H1 (cell line): ENCODE measurements around the gene GOLGA7B. TPM values are rescaled to one million over a fixed set of nuclear protein-coding genes. Genes with fewer than 3 reads are reported as not detected.

Experiments
- CTCF ChIA-PET: fragments of 300-600 bp; sonication (Branson Sonifier 250); formaldehyde crosslinking; loops from one replicate; lab custom pipeline; 2021; ENCODE audit not compliant: partially characterized antibody; lab: Charles Lee
- POLR2A ChIA-PET: fragments of 300-600 bp; sonication (Branson Sonifier 250); formaldehyde crosslinking; loops from one replicate; lab custom pipeline; 2021; ENCODE audit warnings: inconsistent platforms; ENCODE audit not compliant: partially characterized antibody; lab: Charles Lee
- DNase-seq, 2 experiments: peaks; one replicate each; pipeline versions ENCODE4 v3.0.0 to v3.0.0-alpha.2; 2010 to 2022; ENCODE audit warnings: low spot score in 2 of 2, low read depth in 1 of 2, mixed read lengths in 1 of 2
- FAIRE-seq: peaks from 2 replicates; lab custom pipeline; 2011; peaks lifted over from hg19 to GRCh38; lab: Jason Lieb, UNC
- H2AFZ ChIP-seq: 2 replicates; pipeline ENCODE4 v1.8.1; 2012; ENCODE audit warnings: low read length, inconsistent platforms
- H2AK5ac ChIP-seq: 2 replicates; pipeline ENCODE4 v1.6.1; 2013; ENCODE audit warnings: low read depth, low read length
- H2BK120ac ChIP-seq: replicated peaks from 2 replicates; pipeline ENCODE3; 2013; ENCODE audit warnings: low read depth, low read length, inconsistent platforms
- H2BK12ac ChIP-seq: 2 replicates; pipeline ENCODE4 v1.6.1; 2013; ENCODE audit warnings: low read depth, low read length
- H2BK15ac ChIP-seq: 2 replicates; pipeline ENCODE4 v1.6.1; 2013; ENCODE audit warnings: low read length
- H2BK20ac ChIP-seq: 2 replicates; pipeline ENCODE4 v1.6.1; 2013; ENCODE audit warnings: low read length
- H2BK5ac ChIP-seq: 2 replicates; pipeline ENCODE4 v1.6.1; 2013; ENCODE audit warnings: low read depth, low read length
- H3K14ac ChIP-seq: 2 replicates; pipeline ENCODE4 v1.6.1; 2013; ENCODE audit warnings: inconsistent platforms; ENCODE audit not compliant: insufficient read length
- H3K18ac ChIP-seq: 2 replicates; pipeline ENCODE4 v1.6.1; 2013; ENCODE audit warnings: low read length; ENCODE audit errors: extremely low read depth
- H3K23ac ChIP-seq: 2 replicates; pipeline ENCODE4 v1.6.1; 2013; ENCODE audit warnings: inconsistent platforms; ENCODE audit not compliant: insufficient read length
- H3K23me2 ChIP-seq: 2 replicates; pipeline ENCODE4 v1.6.1; 2013; ENCODE audit warnings: low read depth, low read length
- H3K27ac ChIP-seq: 2 replicates; pipeline ENCODE4 v1.6.1; 2011; ENCODE audit warnings: low read depth, low read length, inconsistent platforms
- H3K27me3 ChIP-seq, 4 experiments: replicated peaks in 1 of 4; 1 replicate in 1 of 4; 2 replicates in 3 of 4; pipeline versions ENCODE4 v1.6.1 to v1.8.1; 2011 to 2013; ENCODE audit warnings: low read length in 3 of 4, mild to moderate bottlenecking in 3 of 4, inconsistent platforms in 2 of 4, mixed read lengths in 2 of 4, moderate library complexity in 1 of 4; ENCODE audit not compliant: control insufficient read depth in 3 of 4, insufficient read depth in 3 of 4; ENCODE audit errors: extremely low read depth in 1 of 4
- H3K36me3 ChIP-seq, 4 experiments: 2 replicates each; pipeline versions ENCODE4 v1.6.1 to v1.8.1; 2011 to 2013; ENCODE audit warnings: mild to moderate bottlenecking in 4 of 4, low read length in 3 of 4, moderate library complexity in 2 of 4, control low read depth in 1 of 4, inconsistent platforms in 1 of 4; ENCODE audit not compliant: insufficient read depth in 4 of 4, control insufficient read depth in 2 of 4
- H3K4ac ChIP-seq: replicated peaks from 2 replicates; pipeline ENCODE3; 2013; ENCODE audit warnings: low read length, low read depth, mixed read lengths, inconsistent platforms; ENCODE audit not compliant: insufficient read length
- H3K4me1 ChIP-seq, 4 experiments: replicated peaks in 1 of 4; 1 replicate in 1 of 4; 2 replicates in 3 of 4; pipeline versions ENCODE4 v1.6.1 to v1.8.1; 2011 to 2013; ENCODE audit warnings: low read length in 3 of 4, inconsistent platforms in 2 of 4, mixed read lengths in 1 of 4; ENCODE audit not compliant: insufficient read depth in 4 of 4, control insufficient read depth in 3 of 4
- H3K4me2 ChIP-seq, 2 experiments: 2 replicates each; pipeline versions ENCODE4 v1.6.1 to v1.8.1; 2011 to 2013; ENCODE audit warnings: low read depth in 2 of 2, low read length in 2 of 2, control low read depth in 1 of 2, inconsistent platforms in 1 of 2, mild to moderate bottlenecking in 1 of 2; ENCODE audit not compliant: insufficient read depth in 1 of 2
- H3K4me3 ChIP-seq, 4 experiments: fragments of 200-600, 300-600 bp in 1 of 4; sonication (generic), shearing (Covaris generic), sonication (Bioruptor Twin) in 1 of 4; 2 replicates each; pipeline versions ENCODE4 v1.5.1 to v1.8.1; 2011 to 2016; ENCODE audit warnings: low read length in 4 of 4, low read depth in 3 of 4, control low read depth in 2 of 4, inconsistent platforms in 2 of 4, mild to moderate bottlenecking in 2 of 4, mixed read lengths in 1 of 4, moderate library complexity in 1 of 4; ENCODE audit not compliant: insufficient read depth in 2 of 4; ENCODE audit errors: extremely low read depth in 1 of 4
- H3K56ac ChIP-seq: replicated peaks from 2 replicates; pipeline ENCODE3; 2013; ENCODE audit warnings: low read depth, mild to moderate bottlenecking, mixed read lengths, low read length, inconsistent platforms; ENCODE audit not compliant: insufficient read length
- H3K79me1 ChIP-seq: 2 replicates; pipeline ENCODE4 v1.6.1; 2013; ENCODE audit warnings: low read depth, low read length, control low read depth
- H3K79me2 ChIP-seq, 2 experiments: 2 replicates each; pipeline versions ENCODE4 v1.6.1 to v1.8.1; 2012 to 2013; ENCODE audit warnings: low read length in 2 of 2, mild to moderate bottlenecking in 2 of 2, inconsistent platforms in 1 of 2; ENCODE audit not compliant: insufficient read depth in 2 of 2, control insufficient read depth in 1 of 2
- H3K9ac ChIP-seq, 4 experiments: replicated peaks in 1 of 4; 1 replicate in 1 of 4; 2 replicates in 3 of 4; pipeline versions ENCODE4 v1.6.1 to v1.8.1; 2011 to 2013; ENCODE audit warnings: low read depth in 3 of 4, low read length in 3 of 4, control low read depth in 2 of 4, mild to moderate bottlenecking in 2 of 4, moderate library complexity in 2 of 4, inconsistent platforms in 1 of 4; ENCODE audit errors: extremely low read depth in 1 of 4
- H3K9me3 ChIP-seq, 2 experiments: 2 replicates each; pipeline versions ENCODE4 v1.6.1 to v1.8.1; 2012 to 2013; ENCODE audit warnings: mild to moderate bottlenecking in 2 of 2, moderate library complexity in 2 of 2, control low read depth in 1 of 2, inconsistent platforms in 1 of 2, low read depth in 1 of 2, low read length in 1 of 2, mixed read lengths in 1 of 2; ENCODE audit not compliant: insufficient read depth in 2 of 2
- H4K20me1 ChIP-seq, 2 experiments: replicated peaks in 1 of 2; 2 replicates each; pipeline versions ENCODE3 to v1.8.1; 2011 to 2013; ENCODE audit warnings: inconsistent platforms in 2 of 2, low read length in 2 of 2, mild to moderate bottlenecking in 1 of 2; ENCODE audit not compliant: insufficient read depth in 2 of 2, control insufficient read depth in 1 of 2
- H4K5ac ChIP-seq: 2 replicates; pipeline ENCODE4 v1.6.1; 2013; ENCODE audit warnings: low read length, low read depth, mixed read lengths, inconsistent platforms; ENCODE audit not compliant: insufficient read length
- H4K8ac ChIP-seq: 2 replicates; pipeline ENCODE4 v1.8.0; 2013; ENCODE audit warnings: mild to moderate bottlenecking, moderate library complexity, low read length, inconsistent platforms; ENCODE audit not compliant: insufficient read depth; ENCODE audit errors: extremely low read depth
- H4K91ac ChIP-seq: replicated peaks from 2 replicates; pipeline ENCODE3; 2013; ENCODE audit warnings: low read length, mixed read lengths, inconsistent platforms; ENCODE audit not compliant: insufficient read length
- EP300 ChIP-seq, 2 experiments: IDR thresholded peaks; 1 replicate in 1 of 2; 2 replicates in 1 of 2; pipeline ENCODE4 v1.6.1; 2011 to 2012; ENCODE audit warnings: low read depth in 2 of 2, low read length in 2 of 2, mild to moderate bottlenecking in 2 of 2, borderline replicate concordance in 1 of 2, inconsistent platforms in 1 of 2, moderate library complexity in 1 of 2
- GABPA ChIP-seq: IDR thresholded peaks from 2 replicates; pipeline ENCODE4 v1.6.1; 2011; ENCODE audit warnings: mild to moderate bottlenecking, low read length, moderate library complexity, borderline replicate concordance; ENCODE audit not compliant: insufficient read depth
- HDAC6 ChIP-seq: IDR thresholded peaks from one replicate; pipeline ENCODE4 v1.7.1; 2012; ENCODE audit warnings: low read depth, mild to moderate bottlenecking, inconsistent platforms, low read length, moderate library complexity
- MAX ChIP-seq: IDR thresholded peaks from 2 replicates; pipeline ENCODE4 v1.6.1; 2012; ENCODE audit warnings: inconsistent platforms
- PHF8 ChIP-seq: fragments of 200-600 bp; sonication (generic); conservative IDR thresholded peaks from 2 replicates; pipeline ENCODE4 v1.7.1; 2012; ENCODE audit warnings: low read depth, mild to moderate bottlenecking, inconsistent platforms, low read length, moderate library complexity
- YY1 ChIP-seq: IDR thresholded peaks from 2 replicates; pipeline ENCODE4 v1.6.1; 2011; ENCODE audit warnings: low read depth, mild to moderate bottlenecking, low read length
- WGBS, 2 experiments: shearing (Covaris generic) in 1 of 2; methylation state at CpG; one replicate each; pipeline versions ENCODE4 v1.1.6 to v1.1.7; 2013 to 2015; ENCODE audit warnings: low lambda C conversion rate in 2 of 2, mixed read lengths in 2 of 2, inconsistent platforms in 1 of 2, low coverage in 1 of 2, missing lambda C conversion rate in 1 of 2; ENCODE audit not compliant: insufficient replicate concordance in 2 of 2, insufficient coverage in 1 of 2, insufficient read length in 1 of 2; ENCODE audit errors: extremely low coverage in 1 of 2, missing lambda C conversion rate in 1 of 2; 5-methylcytosine and 5-hydroxymethylcytosine counted together
- polyA plus RNA-seq, 7 experiments: library from polyadenylated mRNA; depleted of rRNA in 3 of 7; stranded (reverse) in 5 of 7; unstranded in 2 of 7; fragments of >200 nt in 5 of 7; fragments of 200-250 nt in 2 of 7; gene quantifications; 1 replicate in 5 of 7; 2 replicates in 1 of 7; 4 replicates in 1 of 7; pipeline versions ENCODE4 v1.2.1 to v1.2.3, GENCODE V29; 2011 to 2013; ENCODE audit warnings: missing spikeins in 2 of 7, mixed read lengths in 2 of 7
- total RNA-seq: library from RNA; stranded (reverse); fragmentation: NEBNext Ultra II Directional; extraction: Animal tissue kit (Norgen Biotek cat#: 25700); gene quantifications from 2 replicates; pipeline ENCODE4 v1.2.1, GENCODE V29; 2021

Gene GOLGA7B
- total and polyA plus RNA-seq, 2 of the 8 experiments (the other 6 are each of a cell fraction or from before 2014, with no cell fraction given) = 0.04 to 0.14 TPM

- no peak overlapping the region; the same call in 1 of the 2 replicates for H3K18ac ChIP-seq
- no peak overlapping the region for H3K4ac ChIP-seq
- peaks cover 0 to 5% (median 2%) of the 10 kb centered on the region in 4 experiments; a peak in 5 of 7 replicates for H3K4me1 ChIP-seq
- peak overlapping the region; percentile 7; the same call in 1 of the 2 replicates for H2BK5ac ChIP-seq
- H2AFZ ChIP-seq = peak overlapping the region; percentile 90
- no peak overlapping the region for H4K8ac ChIP-seq
- H4K20me1 ChIP-seq = no peaks in the 10 kb centered on the region
- no peak overlapping the region for H4K91ac ChIP-seq
- H3K9ac ChIP-seq = no peak overlapping the region
- H3K4me2 ChIP-seq = no peak overlapping the region
- POLR2A ChIA-PET = interaction anchor here (1.2 kb wide), 1 partner anchor 10 kb away, joined by 6 read pairs; no protein-coding TSS in a partner anchor
- no peaks in the 10 kb centered on the region for H3K79me2 ChIP-seq
- H3K4me3 ChIP-seq = no peak overlapping the region
- H3K9me3 ChIP-seq = no peaks in the 10 kb centered on the region
- 0 out of 2 replicates have a peak overlapping the region, but pooled peaks have one; percentile 13 for H2BK20ac ChIP-seq
- no peak overlapping the region for H3K27ac ChIP-seq
- CTCF ChIA-PET = interaction anchor here (1.1 to 1.8 kb wide), 2 partner anchors 9 to 10 kb away, joined by 3 to 7 read pairs; no protein-coding TSS in a partner anchor
- no peak overlapping the region for H3K14ac ChIP-seq
- FAIRE-seq (no peak), DNase-seq (no peak)
- H4K5ac ChIP-seq = no peak overlapping the region
- peaks cover 0 to 2% (median 0%) of the 10 kb centered on the region in 4 experiments; a peak in 1 of 7 replicates for H3K27me3 ChIP-seq
- WGBS, 2 experiments = 91% methylated on average over 5 of the region's 5 CpGs; no CpG with 5 or more reads in 1 of the 2 experiments
- no peak overlapping the region for H2BK15ac ChIP-seq
- H3K36me3 ChIP-seq = peaks cover 0 to 2% (median under 1%) of the 10 kb centered on the region in 4 experiments; a peak in 2 of 8 replicates
- no peaks in the 10 kb centered on the region; the same call in 1 of the 2 replicates for H3K79me1 ChIP-seq
- H2AK5ac ChIP-seq = no peak overlapping the region
- no peak overlapping the region for H3K23ac ChIP-seq
- no peaks in the 10 kb centered on the region for H3K23me2 ChIP-seq
- H3K56ac ChIP-seq = no peak overlapping the region
- H2BK12ac ChIP-seq = peak overlapping the region; percentile 60; the same call in 1 of the 2 replicates
- no peak overlapping the region for H2BK120ac ChIP-seq
- TF ChIP-seq YY1 = peak; percentile 99
- TF ChIP-seq MAX = 0 out of 2 replicates have a peak, but pooled peaks have one; percentile 17
- no peak for TF ChIP-seq HDAC6
- TF ChIP-seq EP300 (IDR thresholded peaks at IDR 0.05; ENCODE audit: borderline replicate concordance in 1 of 2, low read depth in 2 of 2, low read length in 2 of 2) = no peak
- TF ChIP-seq GABPA = no peak
- no peak for TF ChIP-seq PHF8
These were observed 29.6 kb downstream of the GOLGA7B start for GRCh38 chr10:97879241-97879640.
